H7 (cell line): ENCODE results near the gene MSANTD4. TPM values are rescaled to one million over a fixed set of nuclear protein-coding genes. Genes with fewer than 3 reads are reported as not detected.
"Not testable (repeated sequence)": the region's sequence is repeated elsewhere in the genome, so short reads cannot be mapped to it uniquely, and the experiment has no call there.

ENCODE experiments used
- DNase-seq: peaks from one replicate; pipeline ENCODE4 v3.0.0; 2012
- H3K27me3 ChIP-seq: 2 replicates; pipeline ENCODE4 v1.6.0; 2011; ENCODE audit warnings: mild to moderate bottlenecking, low read length; ENCODE audit not compliant: control insufficient read depth, insufficient read depth
- H3K36me3 ChIP-seq: replicated peaks from 2 replicates; pipeline ENCODE4 v1.5.1; 2011; ENCODE audit warnings: low read length; ENCODE audit not compliant: control insufficient read depth, insufficient read depth
- H3K4me3 ChIP-seq: 2 replicates; pipeline ENCODE4 v1.5.1; 2011; ENCODE audit warnings: low read depth, mild to moderate bottlenecking, control low read depth, low read length, moderate library complexity; ENCODE audit not compliant: insufficient read depth
- total RNA-seq: library from RNA; depleted of rRNA; stranded (reverse); fragments of >200 nt; shearing (Covaris generic); gene quantifications from 2 replicates; pipeline ENCODE4 v1.2.3, GENCODE V29; 2014; rRNA removed

Gene MSANTD4
- total RNA-seq = 13.2 and 19.0 TPM in 2 replicates

DNA sequence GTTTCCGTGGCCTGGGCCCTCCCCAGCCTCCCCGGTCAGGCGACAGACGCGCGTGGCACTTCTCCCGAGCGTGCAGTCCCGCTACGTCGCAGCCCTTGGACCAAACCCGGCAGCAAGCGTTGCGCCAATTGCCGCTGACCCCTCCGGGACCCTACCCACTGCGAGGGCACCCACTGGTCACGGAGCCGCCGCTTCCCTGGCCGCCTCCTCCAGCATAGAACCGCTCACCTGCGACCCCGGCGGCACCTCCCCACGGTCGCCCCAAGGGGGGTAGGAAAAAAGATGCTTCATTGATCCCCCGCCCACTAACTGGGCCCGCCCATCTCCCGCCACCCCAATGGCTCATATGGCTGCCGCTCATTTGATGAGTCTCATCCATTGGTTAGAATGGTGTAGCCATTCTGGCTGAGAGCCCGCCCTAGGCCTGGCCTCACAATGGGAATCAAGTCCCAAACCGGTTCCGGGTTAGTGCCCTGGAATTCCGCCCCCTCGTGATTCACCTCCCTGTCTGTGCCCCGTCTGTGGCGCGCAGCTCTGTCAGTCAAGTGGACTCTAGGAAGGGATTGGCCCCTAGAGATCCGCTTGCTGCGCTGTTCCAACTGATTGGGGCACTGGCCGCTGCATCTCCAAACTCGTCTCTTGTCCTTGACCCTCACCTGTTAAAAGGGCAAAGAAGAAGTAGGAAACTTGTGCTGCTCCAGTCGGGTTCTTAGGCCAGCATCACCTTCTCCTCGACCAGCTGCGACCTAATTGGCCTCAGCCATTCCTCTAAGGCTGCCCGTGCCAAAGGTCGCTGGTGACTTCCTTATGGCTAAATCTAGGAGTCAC lies at the start of gene MSANTD4:
Gene MSANTD4, minus strand, starts transcription at position 274 of the 828 bp plus-strand sequence. CDS start 11,323 bp downstream, outside the sequence.
- peak; percentile 90 for DNase-seq
- H3K27me3 ChIP-seq = no peaks in the 10 kb centered on the region
- H3K4me3 ChIP-seq = peak within 1 kb of the TSS; percentile 90
- H3K36me3 ChIP-seq = no peaks in the 10 kb centered on the region

DNA sequence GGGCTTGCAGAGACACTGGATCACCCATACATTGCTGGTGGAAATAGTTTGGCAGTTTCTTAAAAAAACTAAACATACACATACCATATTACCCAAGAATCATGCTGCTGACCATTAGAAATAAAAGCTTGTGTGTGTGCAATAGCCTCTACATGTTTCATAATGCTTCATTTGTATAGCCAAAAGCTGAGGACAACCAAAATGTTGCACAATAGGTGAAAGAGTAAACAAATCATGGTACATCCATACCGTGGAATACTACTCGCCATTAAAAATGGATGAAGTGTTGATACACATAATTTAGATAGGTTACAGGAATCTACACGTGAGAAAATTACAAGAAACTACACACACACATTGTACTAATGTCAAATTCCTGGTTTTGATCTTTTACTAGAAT lies 48.6 kb upstream of the MSANTD4 start:
- Histone ChIP-seq H3K4me3 (no peak overlapping the region), H3K36me3 (no peaks in the 10 kb centered on the region), H3K27me3 (no peaks in the 10 kb centered on the region)
- no peak for DNase-seq

DNA sequence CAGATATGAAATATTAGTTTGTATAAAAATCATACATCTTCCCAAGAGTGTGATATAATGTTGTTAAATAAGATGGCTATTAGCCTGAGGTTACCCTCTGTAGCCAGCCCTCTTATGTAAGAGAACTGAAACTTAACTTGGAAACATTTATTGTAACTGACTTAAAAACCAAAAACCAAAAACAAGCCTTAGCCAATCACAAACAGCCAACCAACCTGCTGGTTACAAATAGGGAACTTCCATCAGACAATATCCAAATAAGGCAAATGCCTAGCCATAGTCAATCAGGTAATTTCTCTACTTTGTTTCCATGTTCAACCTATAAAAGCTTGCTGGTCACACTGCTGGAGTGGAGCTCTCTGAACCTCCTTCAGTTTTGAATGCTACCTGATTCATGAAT lies 41.0 kb upstream of the MSANTD4 start:
- Histone ChIP-seq H3K36me3 (no peaks in the 10 kb centered on the region), H3K4me3 (no peak overlapping the region), H3K27me3 (no peaks in the 10 kb centered on the region)
- no peak for DNase-seq

DNA sequence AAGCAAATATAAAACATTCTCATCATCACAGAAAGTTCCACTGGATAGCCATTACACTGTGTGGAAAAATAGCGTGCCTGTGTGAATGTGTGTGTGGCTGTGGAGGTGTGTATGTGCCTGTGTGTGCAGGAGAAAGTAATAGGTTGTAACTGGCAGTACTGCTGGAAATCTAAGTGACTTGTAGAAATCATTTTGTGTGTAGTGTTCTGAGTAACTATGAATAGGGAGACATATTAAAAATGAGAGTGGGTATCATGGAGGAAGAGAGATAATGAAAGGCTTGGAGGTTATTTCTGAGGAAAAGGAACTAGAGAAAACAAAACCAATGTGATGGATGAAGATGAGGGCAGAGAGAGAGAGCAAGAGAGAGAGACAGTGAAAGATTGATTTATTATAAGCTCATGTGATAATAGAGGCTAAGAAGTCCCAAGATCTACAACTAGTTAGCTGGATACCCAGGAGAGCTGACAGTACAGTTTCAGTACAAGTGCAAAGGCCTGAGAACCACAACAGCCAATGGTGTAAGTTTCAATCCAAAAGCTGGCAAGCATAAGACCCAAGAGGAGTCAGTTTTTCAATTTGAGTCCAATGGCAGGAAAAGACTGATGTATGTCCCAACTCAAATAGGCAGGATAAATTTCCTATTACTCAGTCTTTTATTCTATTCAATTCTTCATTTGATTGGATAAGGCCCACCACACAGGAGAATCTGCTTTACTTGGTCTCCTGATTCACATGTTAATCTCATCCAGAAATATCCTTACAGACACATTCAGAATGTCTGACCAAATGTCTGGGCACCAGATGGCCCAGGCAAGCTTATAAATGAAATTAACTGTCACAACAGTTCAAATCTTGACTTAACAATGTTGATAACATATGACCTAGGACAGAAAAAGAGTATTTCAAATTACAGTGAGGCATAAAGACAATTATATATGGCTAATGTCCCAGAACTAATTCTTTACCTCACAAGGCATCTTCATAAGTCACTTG lies 40.2 kb upstream of the MSANTD4 start:
- DNase-seq = no peak
- H3K36me3 ChIP-seq = no peaks in the 10 kb centered on the region
- no peaks in the 10 kb centered on the region for H3K27me3 ChIP-seq
- H3K4me3 ChIP-seq = no peak overlapping the region

DNA sequence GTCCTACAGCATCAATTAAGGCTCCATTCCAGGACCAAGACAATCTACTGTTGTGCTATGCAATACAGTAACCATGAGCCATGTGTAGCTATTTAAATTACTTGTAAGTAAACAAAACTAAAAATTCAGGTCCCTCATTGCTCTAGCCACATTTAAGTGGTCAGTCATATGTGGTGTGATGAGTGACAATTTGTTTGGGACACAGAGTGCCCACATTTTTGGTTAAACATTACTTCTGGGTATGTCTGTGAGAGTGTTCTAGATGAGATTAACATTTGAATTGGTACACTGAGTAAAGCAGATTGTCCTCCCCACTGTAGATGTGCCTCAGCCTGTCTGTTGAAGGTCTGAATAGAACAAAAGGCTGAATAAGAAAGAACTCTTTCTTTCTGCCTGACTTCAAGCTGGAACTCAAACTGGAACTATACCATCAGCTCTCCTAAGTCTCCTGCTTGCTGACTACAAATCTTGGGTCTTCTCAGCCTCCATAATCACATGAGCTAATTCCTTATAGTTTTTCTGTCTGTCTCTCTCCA lies 39.3 kb upstream of the MSANTD4 start:
- no peak for DNase-seq
- no peak overlapping the region for H3K4me3 ChIP-seq
- no peaks in the 10 kb centered on the region for H3K36me3 ChIP-seq
- H3K27me3 ChIP-seq = no peaks in the 10 kb centered on the region

DNA sequence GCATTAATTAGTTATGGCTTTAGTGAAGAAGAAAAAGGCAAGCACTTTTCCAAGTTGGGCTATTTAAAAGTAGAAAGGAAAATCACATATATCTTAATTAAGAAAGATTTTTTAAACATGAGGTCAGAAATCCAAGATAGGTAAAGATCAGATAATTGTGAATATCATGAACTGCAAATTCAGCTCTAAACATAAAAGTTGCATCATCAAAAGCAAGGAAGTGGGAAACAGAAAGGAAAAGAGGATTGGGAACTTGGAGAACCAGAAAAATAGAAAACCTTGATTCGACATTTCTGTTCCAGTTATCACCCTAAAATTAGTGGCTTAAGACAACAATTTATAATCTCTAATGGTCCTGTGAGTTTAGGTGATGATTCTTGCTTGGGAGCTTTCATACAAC lies 37.6 kb upstream of the MSANTD4 start:
- Histone ChIP-seq H3K4me3 (no peak overlapping the region), H3K27me3 (no peaks in the 10 kb centered on the region), H3K36me3 (no peaks in the 10 kb centered on the region)
- DNase-seq = no peak

DNA sequence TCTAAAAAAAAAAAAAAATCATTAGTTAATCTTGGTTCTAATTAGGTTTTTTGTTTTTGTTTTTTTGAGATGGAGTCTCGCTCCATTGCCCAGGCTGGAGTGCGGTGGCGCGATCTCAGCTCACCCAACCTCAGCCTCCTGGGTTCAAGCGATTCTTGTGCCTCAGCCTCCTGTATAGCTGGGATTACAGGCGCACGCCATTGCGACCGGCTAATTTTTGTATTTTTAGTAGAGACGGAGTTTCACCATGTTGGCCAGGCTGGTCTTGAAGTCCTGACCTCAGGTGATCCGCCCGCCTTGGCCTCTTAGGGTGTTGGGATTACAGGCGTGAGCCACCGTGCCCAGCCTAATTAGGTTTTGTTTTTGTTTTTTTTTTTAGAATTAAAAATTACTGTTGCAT lies 36.3 kb upstream of the MSANTD4 start:
- not testable (repeated sequence) for H3K36me3 ChIP-seq, H3K27me3 ChIP-seq, H3K4me3 ChIP-seq, DNase-seq

DNA sequence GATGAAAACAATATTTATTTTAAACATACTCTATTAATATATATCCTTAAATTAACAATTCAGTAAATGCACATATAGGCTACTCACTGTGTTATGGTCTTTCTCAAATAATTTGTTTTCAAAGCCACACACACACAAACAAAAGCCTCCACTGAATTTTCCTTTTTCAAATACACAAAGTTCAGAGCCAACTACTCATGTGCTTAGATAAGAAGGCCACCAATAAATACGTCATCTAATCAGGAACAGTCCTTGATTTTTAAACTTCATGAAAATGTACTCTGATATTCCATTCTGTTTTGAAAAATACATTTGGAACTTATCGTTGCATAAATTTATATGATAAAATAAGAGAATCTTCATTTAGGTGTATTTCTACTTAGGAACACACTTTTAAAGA lies 29.1 kb upstream of the MSANTD4 start:
- no peak for DNase-seq
- H3K36me3 ChIP-seq = no peaks in the 10 kb centered on the region
- no peak overlapping the region for H3K4me3 ChIP-seq
- no peaks in the 10 kb centered on the region for H3K27me3 ChIP-seq

DNA sequence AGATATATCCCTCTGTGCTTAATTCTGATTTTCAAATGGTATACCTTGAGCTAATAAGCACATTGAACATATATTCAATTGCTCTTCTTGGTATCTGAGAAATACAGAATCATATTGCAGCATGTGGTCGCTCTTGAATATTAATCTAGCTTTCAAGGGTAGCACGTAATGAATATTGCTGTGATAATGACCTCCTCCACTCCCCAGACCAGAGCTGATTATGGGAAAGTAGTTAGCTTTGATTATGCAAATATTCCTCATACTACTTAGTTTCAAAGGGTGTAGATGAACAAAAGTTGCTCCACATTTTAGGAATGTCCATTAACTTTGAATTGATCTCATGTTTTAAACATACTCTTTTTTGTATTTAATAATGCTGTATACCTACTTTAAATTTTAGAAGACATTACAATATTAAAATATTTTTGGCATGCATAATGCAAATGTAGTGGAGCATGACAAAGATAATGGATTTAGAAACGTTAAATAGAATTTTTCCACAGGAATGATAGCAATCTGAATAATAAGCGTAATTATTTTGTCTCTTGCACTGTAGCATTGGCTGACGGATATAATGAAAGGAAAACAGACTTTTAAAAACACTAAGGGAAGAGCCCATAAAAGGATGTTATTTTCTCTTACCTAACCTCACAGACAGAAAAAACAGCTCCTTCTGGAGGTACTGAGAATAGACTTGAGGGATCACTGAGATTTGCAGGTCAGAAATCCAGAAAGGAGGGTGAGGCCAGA lies 27.9 kb upstream of the MSANTD4 start:
- Histone ChIP-seq H3K36me3 (no peaks in the 10 kb centered on the region), H3K4me3 (no peak overlapping the region), H3K27me3 (no peaks in the 10 kb centered on the region)
- no peak for DNase-seq

DNA sequence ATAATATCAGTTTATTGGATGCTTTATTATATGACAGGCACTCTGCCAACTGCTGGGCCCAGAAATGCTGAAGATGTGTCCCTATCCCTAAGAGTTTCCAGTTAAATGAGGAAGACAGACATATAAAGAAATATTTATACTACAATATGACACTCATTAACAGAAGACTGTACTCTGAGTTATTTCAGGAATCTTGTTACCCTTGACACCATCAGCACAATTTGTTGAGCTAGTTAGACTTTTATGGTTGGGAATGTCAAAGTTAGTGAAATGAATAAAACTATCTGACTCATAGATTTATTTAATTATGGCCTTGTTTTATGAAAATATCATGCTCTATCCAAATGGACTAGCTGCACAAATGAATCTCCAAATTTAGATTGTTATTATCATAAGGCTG lies 25.6 kb upstream of the MSANTD4 start:
- no peaks in the 10 kb centered on the region for H3K36me3 ChIP-seq
- H3K27me3 ChIP-seq = no peaks in the 10 kb centered on the region
- DNase-seq = no peak
- no peak overlapping the region for H3K4me3 ChIP-seq

DNA sequence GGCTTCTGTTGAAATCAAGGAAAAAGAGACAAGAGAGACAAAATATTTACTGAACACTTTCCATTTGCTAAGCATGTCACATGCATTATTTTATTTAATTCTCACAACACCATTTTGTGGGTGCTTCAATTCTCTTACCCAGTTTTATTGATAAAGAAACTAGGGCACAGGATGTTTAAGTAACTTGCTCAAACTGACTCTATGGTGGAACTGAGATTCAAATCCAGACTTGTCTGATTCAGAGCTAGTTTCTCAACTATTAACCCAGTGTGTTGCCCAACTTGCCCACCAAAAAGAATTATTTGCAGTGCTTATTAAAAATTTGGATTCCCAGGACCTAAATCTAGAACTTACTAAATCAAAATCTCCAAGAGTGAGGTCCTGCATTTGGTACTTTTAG lies 21.5 kb upstream of the MSANTD4 start:
- no peaks in the 10 kb centered on the region for H3K36me3 ChIP-seq
- no peak overlapping the region for H3K4me3 ChIP-seq
- DNase-seq = no peak
- no peaks in the 10 kb centered on the region for H3K27me3 ChIP-seq

DNA sequence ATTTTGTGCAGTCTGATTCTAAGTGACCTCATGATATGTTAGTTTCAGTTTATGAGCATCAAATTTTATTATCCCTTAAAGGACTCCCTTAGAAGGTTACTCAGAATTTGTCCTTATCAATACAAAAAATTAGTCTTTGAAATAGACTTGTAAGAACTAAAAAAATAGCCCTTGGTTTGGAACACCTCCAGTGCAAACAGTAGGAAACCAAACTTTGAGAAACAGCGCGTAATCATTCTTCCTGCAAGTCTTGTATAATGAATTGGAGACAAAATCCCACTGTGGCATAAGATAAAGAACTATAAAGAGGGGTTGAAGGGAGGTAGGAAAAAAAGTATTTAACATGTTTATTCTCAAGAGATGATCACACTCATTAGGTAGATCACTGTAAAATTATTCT lies 10.8 kb upstream of the MSANTD4 start:
- Histone ChIP-seq H3K4me3 (no peak overlapping the region), H3K27me3 (no peaks in the 10 kb centered on the region), H3K36me3 (no peaks in the 10 kb centered on the region)
- DNase-seq = no peak

DNA sequence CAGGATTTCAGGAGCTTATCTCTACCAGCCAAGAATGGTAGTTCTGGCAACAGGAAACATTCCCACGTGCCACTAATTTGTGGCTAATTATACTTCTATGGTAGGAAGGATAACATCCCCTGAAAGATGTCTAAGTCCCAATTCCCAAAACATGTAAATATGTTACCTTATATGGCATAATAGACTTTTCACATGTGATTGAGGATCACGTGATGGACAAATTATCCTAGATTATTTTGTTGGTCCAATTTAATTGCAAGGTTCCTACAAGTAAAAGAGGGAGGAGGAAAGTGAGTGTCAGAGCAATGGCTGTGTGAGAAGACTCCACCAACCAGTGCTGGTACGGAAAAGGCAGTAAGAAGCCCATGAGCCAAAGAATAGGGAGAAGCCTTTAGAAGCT lies 9.9 kb upstream of the MSANTD4 start:
- DNase-seq = no peak
- H3K27me3 ChIP-seq = no peaks in the 10 kb centered on the region
- H3K36me3 ChIP-seq = no peaks in the 10 kb centered on the region
- no peak overlapping the region for H3K4me3 ChIP-seq

DNA sequence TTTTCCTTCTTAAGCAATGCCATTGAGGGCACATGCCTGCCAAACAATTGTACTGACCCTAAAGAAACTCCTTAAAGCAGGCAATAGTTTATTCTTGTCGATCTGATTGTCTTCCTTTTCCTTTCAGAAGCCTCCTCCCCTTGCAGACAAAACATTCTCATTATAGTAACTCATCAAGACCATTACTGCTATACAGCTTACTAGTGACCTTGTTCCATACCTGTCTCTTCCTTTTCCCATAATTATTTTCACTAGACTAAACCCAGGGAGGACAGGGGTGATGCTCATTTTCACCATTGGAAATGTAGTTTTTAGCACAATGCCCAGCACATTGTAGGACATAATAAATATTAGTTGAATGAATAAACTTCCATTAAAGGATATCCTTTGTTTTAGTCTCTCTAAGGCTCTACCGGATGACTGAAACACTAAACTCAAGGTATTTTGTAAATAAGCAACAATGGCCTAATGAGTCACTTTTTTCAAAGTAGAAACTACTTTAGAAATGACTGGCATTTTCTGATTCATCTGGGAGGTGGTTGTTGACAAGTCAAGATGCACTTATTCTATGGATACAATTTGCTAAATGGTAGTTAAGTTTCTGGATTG lies 9.3 kb upstream of the MSANTD4 start:
- no peaks in the 10 kb centered on the region for H3K36me3 ChIP-seq
- no peak overlapping the region for H3K4me3 ChIP-seq
- no peaks in the 10 kb centered on the region for H3K27me3 ChIP-seq
- DNase-seq = no peak
